HG02973 (cell line): Measurements from ENCODE around the gene GMPR2.

Experiments used
- ATAC-seq: cut with Tn5 transposase; IDR thresholded peaks from one replicate; pipeline ENCODE4 v1.9.1; 2021; ENCODE audit warnings: moderate library complexity; ENCODE audit not compliant: unreplicated experiment

GMPR2 gene

DNA sequence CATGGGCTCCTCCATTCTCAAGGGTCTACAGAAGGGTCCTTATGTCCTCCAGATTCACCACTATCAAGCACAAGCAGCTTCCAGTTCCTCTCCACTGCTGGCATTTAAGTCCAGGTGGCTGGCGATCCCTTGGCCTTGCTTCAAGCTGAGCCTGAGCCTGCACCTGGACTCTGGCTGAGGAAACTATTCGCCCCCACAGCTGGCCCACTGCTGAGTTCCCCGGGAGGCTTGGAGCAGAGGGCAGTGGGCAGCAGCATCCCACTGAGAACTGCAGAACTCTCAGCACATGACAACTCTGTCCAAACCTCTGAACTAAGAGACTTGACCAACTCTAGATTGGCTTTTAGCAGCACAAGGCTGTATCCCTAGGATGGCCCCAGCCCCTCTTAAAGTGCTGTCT, 50.0 kb downstream of the GMPR2 start:
- ATAC-seq = no peak

DNA sequence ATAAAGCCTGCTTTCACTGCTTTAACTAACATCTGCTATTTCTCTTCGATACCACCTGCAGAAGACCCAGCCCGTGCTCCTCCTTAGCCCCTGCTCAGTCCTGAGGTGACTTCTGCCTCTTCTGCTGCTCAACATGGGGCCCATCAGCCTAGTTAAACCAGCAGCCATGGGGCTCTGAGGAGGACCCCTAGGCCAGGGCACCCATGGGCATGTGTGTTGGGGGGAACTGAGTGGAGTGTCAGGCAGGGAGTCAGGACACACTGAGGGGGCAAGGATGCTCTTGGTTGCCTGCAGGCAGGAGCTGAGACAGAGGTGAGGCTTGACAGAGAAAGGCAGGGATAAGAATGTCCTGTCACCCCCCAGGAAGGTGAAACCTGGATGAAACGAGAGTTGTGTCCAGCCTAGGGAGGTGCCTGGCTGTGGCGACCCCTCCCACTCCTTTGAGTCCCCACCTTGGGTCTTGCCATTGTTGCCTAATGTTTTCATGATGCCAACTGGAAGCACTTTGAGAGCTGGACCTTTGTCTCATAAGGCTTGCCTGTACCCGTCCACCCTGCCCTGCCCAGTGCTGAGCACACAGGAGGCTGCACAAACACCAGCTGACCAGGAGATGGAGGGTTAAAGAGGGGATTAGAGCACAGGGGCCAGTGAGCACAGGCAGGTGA, 51.2 kb downstream of the GMPR2 start:
- ATAC-seq = no peak

DNA sequence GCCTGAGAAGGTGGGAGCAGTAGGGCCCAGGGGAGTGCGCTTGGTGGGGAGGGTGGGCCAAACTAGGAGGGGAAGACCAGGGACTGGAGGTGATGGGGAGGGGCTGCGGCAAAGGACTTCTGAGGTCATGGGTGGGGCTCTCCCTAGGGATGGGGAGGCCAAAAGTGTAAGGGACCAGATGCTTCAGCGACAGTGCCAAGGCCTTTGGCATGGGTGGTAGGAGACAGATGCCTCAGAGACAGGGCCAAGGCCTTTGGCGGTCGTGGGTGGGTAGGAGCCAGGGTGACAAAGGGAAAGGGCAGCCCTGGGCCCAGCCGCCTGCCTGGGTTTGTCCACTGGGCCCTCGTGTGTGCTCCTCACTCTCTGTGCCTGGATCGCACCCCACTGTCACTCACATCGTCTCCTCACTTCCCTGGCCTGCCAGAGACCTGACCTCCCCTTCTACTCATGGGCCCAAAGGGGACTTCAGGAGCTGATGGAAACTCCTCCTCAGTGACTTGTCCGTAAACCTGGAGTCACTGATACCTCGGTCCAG, 51.8 kb downstream of the GMPR2 start:
- ATAC-seq = no peak

DNA sequence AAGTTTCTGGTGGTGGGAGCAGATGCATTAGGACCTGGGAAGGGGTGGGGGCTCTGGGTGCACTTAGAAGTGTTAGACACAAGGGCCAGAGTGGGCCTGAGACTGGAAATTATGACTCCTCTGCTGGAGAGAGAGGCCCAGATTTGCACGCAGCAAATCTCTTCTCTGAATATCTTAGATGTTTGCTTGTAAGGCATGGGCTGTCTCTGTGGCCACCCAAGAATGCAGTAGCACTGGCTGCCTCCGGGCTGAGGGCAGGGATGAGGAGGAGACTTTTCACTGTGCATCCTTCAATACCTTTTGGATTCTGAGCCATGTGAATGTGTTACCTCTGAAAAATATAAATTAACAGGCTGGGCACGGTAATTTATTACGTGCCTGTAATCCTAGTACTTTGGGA, 52.6 kb downstream of the GMPR2 start:
- no peak for ATAC-seq

DNA sequence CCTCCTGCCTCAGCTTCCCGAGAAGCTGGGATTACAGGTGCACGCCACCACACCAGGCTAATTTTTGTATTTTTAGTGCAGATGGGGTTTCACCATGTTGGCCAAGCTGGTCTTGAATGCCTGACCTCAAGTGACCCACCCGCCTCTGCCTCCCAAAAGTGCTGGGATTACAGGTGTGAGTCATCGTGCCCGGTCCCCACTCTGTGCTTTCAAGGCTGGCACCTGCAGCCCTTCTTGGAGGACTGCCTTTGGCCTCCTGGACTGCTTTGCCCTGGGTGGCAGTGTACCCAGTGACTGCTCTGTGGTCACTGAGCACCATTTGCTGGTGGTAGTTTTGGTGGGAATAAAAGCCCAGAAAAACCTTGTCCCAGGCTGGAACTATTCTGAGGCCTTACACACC, 54.3 kb downstream of the GMPR2 start:
- ATAC-seq = no peak
